Subcutaneous adipose tissue (tissue), 4 donors: Measurements from ENCODE around the gene BLID. TPM values are rescaled to one million over a fixed set of nuclear protein-coding genes. Genes with fewer than 3 reads are reported as not detected.

ENCODE experiments used
- CTCF ChIP-seq: fragments of 450-650 bp; IDR thresholded peaks from one replicate; pipeline ENCODE4 v1.5.1; 2016; ENCODE audit warnings: low read depth, mild to moderate bottlenecking, control low read depth, antibody characterized with exemption, moderate library complexity
- total RNA-seq, 4 donors: library from RNA; depleted of rRNA; stranded (reverse); fragments of >200 nt; gene quantifications; one replicate each; pipeline ENCODE4 v1.1.0, GENCODE V29; 2016

BLID gene
- total RNA-seq, 4 donors from 2014 or later = 0.66 to 1.5 (median 0.98) TPM; not detected in 1

GRCh38 chr11:122099374-122100036 lies 16.5 kb downstream of the BLID start:
- no peak for TF ChIP-seq CTCF

GRCh38 chr11:122098261-122098980 lies 17.6 kb downstream of the BLID start:
- TF ChIP-seq CTCF = no peak

GRCh38 chr11:122097419-122098001 lies 18.5 kb downstream of the BLID start:
- no peak for TF ChIP-seq CTCF

GRCh38 chr11:122096272-122097112 lies 19.5 kb downstream of the BLID start:
- no peak for TF ChIP-seq CTCF

GRCh38 chr11:122095681-122096262 lies 20.2 kb downstream of the BLID start:
- TF ChIP-seq CTCF = no peak

GRCh38 chr11:122094836-122095235 lies 21.2 kb downstream of the BLID start:
- TF ChIP-seq CTCF = no peak
